Spleen (tissue), 11 donors: ENCODE measurements around the gene TTLL5. TPM values are rescaled to one million over a fixed set of nuclear protein-coding genes. Genes with fewer than 3 reads are reported as not detected.

Experiments used
- DNase-seq: peaks from one replicate; pipeline ENCODE4 v3.0.0-alpha.2; 2020
- H3K27ac ChIP-seq, 8 donors: fragments of 200-600 bp; sonication (generic) in 7 of 8; 1 replicate in 4 of 8; 2 replicates in 4 of 8; pipeline versions ENCODE4 v1.5.0 to v1.8.0; 2016 to 2021; ENCODE audit warnings: inconsistent platforms in 4 of 8, mild to moderate bottlenecking in 4 of 8, moderate library complexity in 1 of 8
- H3K27me3 ChIP-seq, 7 donors: fragments of 200-600 bp; sonication (generic) in 6 of 7; replicated peaks in 1 of 7; 1 replicate in 4 of 7; 2 replicates in 3 of 7; pipeline versions ENCODE4 v1.5.0 to v1.8.0; 2016 to 2021; ENCODE audit warnings: inconsistent platforms in 3 of 7, mild to moderate bottlenecking in 1 of 7
- H3K36me3 ChIP-seq, 6 donors: fragments of 200-600 bp; sonication (generic) in 5 of 6; 1 replicate in 4 of 6; 2 replicates in 2 of 6; pipeline versions ENCODE4 v1.5.0 to v1.8.0; 2016 to 2021; ENCODE audit warnings: inconsistent platforms in 2 of 6
- H3K4me1 ChIP-seq, 6 donors: fragments of 200-600 bp; sonication (generic) in 5 of 6; 1 replicate in 3 of 6; 2 replicates in 3 of 6; pipeline versions ENCODE4 v1.5.0 to v1.8.0; 2016 to 2021; ENCODE audit warnings: inconsistent platforms in 3 of 6
- H3K4me3 ChIP-seq, 8 donors: fragments of 200-600 bp; sonication (generic) in 7 of 8; 1 replicate in 4 of 8; 2 replicates in 4 of 8; pipeline versions ENCODE4 v1.5.0 to v1.8.0; 2016 to 2021; ENCODE audit warnings: inconsistent platforms in 4 of 8, mild to moderate bottlenecking in 4 of 8, moderate library complexity in 2 of 8
- H3K9me3 ChIP-seq, 8 donors: fragments of 200-600 bp; sonication (generic) in 7 of 8; 1 replicate in 4 of 8; 2 replicates in 4 of 8; pipeline versions ENCODE4 v1.5.0 to v1.8.0; 2016 to 2021; ENCODE audit warnings: inconsistent platforms in 4 of 8
- CTCF ChIP-seq, 11 experiments: fragments of 200-600 bp in 7 of 11; fragments of 450-650 bp in 4 of 11; sonication (generic) in 4 of 11; IDR thresholded peaks in 8 of 11; conservative IDR thresholded peaks in 3 of 11; 1 replicate in 7 of 11; 2 replicates in 4 of 11; pipeline versions ENCODE4 v1.4.0 to v1.8.0; 2016 to 2021; ENCODE audit warnings: antibody characterized with exemption in 11 of 11, inconsistent platforms in 4 of 11, mild to moderate bottlenecking in 1 of 11
- POLR2A ChIP-seq, 3 donors: fragments of 450-650 bp; IDR thresholded peaks; one replicate each; pipeline ENCODE4 v1.5.1; 2017; ENCODE audit warnings: antibody characterized with exemption in 3 of 3, mild to moderate bottlenecking in 1 of 3
- POLR2AphosphoS5 ChIP-seq, 3 donors: sonication (generic); formaldehyde crosslinking; IDR thresholded peaks; one replicate each; pipeline ENCODE4 v1.5.1; 2017; ENCODE audit warnings: antibody characterized with exemption in 3 of 3
- WGBS, 5 donors: extraction: QIAGEN DNeasy Blood & Tissue Kit in 3 of 5; methylation state at CpG; one replicate each; pipeline versions ENCODE4 v1.1.5 to v1.1.7; 2013 to 2018; 5-methylcytosine and 5-hydroxymethylcytosine counted together
- intact Hi-C: fragments of 100-400 bp; cut with DNase I; formaldehyde crosslinking; loops from one replicate; pipeline ENCODE4 v1.15.0; 2023; ENCODE audit warnings: low total_unique reads
- polyA plus RNA-seq, 3 donors: library from polyadenylated mRNA; stranded (reverse); fragments of 200-250 nt; gene quantifications; one replicate each; pipeline ENCODE4 v1.2.1, GENCODE V29; 2013
- total RNA-seq, 7 donors: library from RNA; depleted of rRNA in 3 of 7; stranded (reverse); fragments of >200 nt in 3 of 7; fragmentation: NEBNext Ultra II Directional in 4 of 7; extraction: Animal tissue kit (Norgen Biotek cat#: 25700) in 4 of 7; gene quantifications; one replicate each; pipeline versions ENCODE4 v1.1.0 to v1.2.1, GENCODE V29; 2016 to 2021
- donor health status: healthy with polysubstance abuse.
- donor health status: DM: no; HTN: no; CAD: no; lungs with moderate emphysema.
- donor health status: DM: no; HTN: no; CAD: no.
- donor health status: Bipolar disorder and iron deficiency.
- donor health status: healthy.
- donor health status: DM: no; HTN: no; CAD: no.
- donor health status: DM: yes; HTN: yes; CAD: no.

Gene TTLL5
- total and polyA plus RNA-seq, 10 donors = 4.5 to 44.1 (median 31.6) TPM

- no peaks in the 10 kb centered on the region for H3K4me1 ChIP-seq
- TF ChIP-seq POLR2AphosphoS5 (IDR thresholded peaks at IDR 0.05) (no peak), POLR2A (IDR thresholded peaks at IDR 0.05) (no peak), CTCF (IDR thresholded peaks at IDR 0.05 in 8 of 11, conservative IDR thresholded peaks at IDR 0.05 in 3 of 11) (no peak)
- intact Hi-C loops = no loop called here
- no peak overlapping the region for H3K4me3 ChIP-seq
- H3K36me3 ChIP-seq = peaks cover 0 to 7% (median 0%) of the 10 kb centered on the region in 6 donors
- no peaks in the 10 kb centered on the region for H3K9me3 ChIP-seq
- WGBS, 5 donors = 85 to 96% (median 94%) methylated on average over 3 of the region's 3 CpGs
- no peak for DNase-seq
- H3K27me3 ChIP-seq = no peaks in the 10 kb centered on the region
- no peak overlapping the region for H3K27ac ChIP-seq
Measured at GRCh38 chr14:75876530-75876929, 215.5 kb downstream of the TTLL5 start.

DNA sequence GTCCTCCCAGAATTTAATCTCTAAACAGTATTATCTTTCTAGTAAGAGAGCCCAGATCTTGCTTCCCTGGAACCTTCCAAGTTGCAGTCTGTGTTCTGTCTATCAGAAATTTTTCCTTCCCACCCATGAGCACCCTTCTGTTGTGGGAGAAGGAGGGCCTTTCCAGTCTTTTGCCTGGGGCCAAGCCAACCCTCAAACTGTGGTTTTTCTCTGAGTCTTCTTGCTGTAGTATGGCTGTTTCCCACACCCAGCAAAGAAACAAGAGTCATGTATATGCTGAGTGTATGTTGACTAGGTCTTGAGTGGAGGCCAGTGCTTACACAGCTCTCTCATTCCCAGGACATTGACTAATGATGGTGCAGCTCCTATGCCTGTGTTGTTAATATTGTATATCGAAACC is 216.2 kb downstream of the TTLL5 start:
- Histone ChIP-seq H3K36me3 (peaks cover 0 to 10% (median 0%) of the 10 kb centered on the region in 6 donors), H3K27me3 (no peaks in the 10 kb centered on the region), H3K4me1 (no peaks in the 10 kb centered on the region), H3K4me3 (no peak overlapping the region), H3K27ac (no peak overlapping the region), H3K9me3 (no peaks in the 10 kb centered on the region)
- 88 to 100% (median 97%) methylated on average over 1 of the region's 1 CpG for WGBS, 5 donors
- TF ChIP-seq POLR2AphosphoS5 (IDR thresholded peaks at IDR 0.05) (no peak), CTCF (IDR thresholded peaks at IDR 0.05 in 8 of 11, conservative IDR thresholded peaks at IDR 0.05 in 3 of 11) (no peak), POLR2A (IDR thresholded peaks at IDR 0.05) (no peak)
- intact Hi-C loops = no loop called here
- DNase-seq = no peak

DNA sequence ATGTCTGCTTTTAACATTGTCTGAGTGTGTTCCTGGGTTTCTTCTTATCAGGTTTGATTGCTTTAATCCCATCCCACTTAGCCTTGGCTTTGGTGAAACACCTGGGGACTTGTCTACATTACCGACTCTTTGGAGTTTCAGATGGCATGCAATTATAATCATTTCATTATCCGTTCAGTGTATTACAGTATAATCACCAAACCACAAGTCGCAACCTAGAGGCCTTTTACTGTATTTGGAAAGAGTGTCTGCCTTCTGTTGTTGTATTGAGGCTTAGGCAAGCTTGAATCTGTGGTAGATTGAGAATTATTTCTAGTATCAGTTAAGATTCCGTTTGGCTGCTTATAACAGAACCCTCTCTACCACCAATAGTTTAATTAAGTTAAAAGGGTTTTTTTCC is 216.8 kb downstream of the TTLL5 start:
- 78 to 93% (median 87%) methylated on average over 4 of the region's 4 CpGs for WGBS, 5 donors

GRCh38 chr14:75879031-75879430 is 218.0 kb downstream of the TTLL5 start:
- DNase-seq = no peak
- H3K27me3 ChIP-seq = no peaks in the 10 kb centered on the region
- TF ChIP-seq CTCF (IDR thresholded peaks at IDR 0.05 in 8 of 11, conservative IDR thresholded peaks at IDR 0.05 in 3 of 11) (no peak), POLR2A (IDR thresholded peaks at IDR 0.05) (no peak)
- no peak overlapping the region for H3K4me3 ChIP-seq
- H3K27ac ChIP-seq = no peak overlapping the region
- no peaks in the 10 kb centered on the region for H3K9me3 ChIP-seq
- H3K36me3 ChIP-seq = peaks cover 0 to 28% (median 10%) of the 10 kb centered on the region in 6 donors
- 74 to 86% (median 76%) methylated on average over 3 of the region's 3 CpGs for WGBS, 5 donors
- intact Hi-C loops = no loop called here
- no peaks in the 10 kb centered on the region for H3K4me1 ChIP-seq

More for the DNA sequence above, 216.8 kb downstream of the TTLL5 start:
- no peak overlapping the region for H3K4me3 ChIP-seq
- no peaks in the 10 kb centered on the region for H3K9me3 ChIP-seq
- H3K27ac ChIP-seq = no peak overlapping the region
- no peaks in the 10 kb centered on the region for H3K27me3 ChIP-seq
- H3K36me3 ChIP-seq = peaks cover 0 to 16% (median 3%) of the 10 kb centered on the region in 6 donors
- TF ChIP-seq POLR2A (IDR thresholded peaks at IDR 0.05) = no peak
- no peak for TF ChIP-seq POLR2AphosphoS5 (IDR thresholded peaks at IDR 0.05)
- no peak for TF ChIP-seq CTCF (IDR thresholded peaks at IDR 0.05 in 8 of 11, conservative IDR thresholded peaks at IDR 0.05 in 3 of 11)
- intact Hi-C loops = no loop called here
- DNase-seq = no peak
- H3K4me1 ChIP-seq = no peaks in the 10 kb centered on the region
